ENCODE measurements around the gene LY86. TPM values are rescaled to one million over a fixed set of nuclear protein-coding genes. Genes with fewer than 3 reads are reported as not detected.

LY86 gene
- total RNA-seq, 3 donors from 2014 or later: 0.16 to 0.25 TPM; not detected in 1

DNA sequence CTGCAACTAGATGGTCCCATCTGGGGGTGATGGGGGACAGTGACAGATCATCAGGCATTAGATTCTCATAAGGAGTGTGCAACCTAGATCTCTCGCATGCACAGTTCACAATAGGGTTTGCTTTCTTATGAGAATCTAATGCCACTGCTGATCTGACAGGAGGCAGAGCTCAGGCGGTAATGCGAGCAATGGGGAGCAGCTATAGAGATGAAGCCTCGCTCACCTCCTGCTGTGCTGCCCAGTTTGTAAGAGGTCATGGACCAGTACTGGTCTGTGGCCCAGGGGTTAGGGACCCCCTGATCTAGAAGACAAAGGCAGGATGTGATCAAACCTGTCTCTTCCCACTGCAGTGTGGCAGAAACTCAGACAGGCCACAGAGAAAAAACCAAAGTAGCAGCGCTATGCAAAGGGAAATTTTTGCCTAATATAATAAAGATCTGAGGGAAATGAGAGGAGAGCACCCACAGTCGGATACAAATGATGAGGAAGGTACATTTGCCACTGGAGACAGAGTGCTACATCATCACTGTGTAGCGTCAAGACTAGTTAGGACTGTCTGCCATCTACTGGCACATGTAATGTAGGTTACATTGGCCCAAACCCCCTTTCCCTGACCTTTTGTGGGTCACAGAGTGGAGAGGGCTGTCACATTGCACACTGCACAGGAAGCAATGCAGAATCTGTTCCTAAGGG is 4.1 kb upstream of the LY86 start:
- DNase-seq (no peak), ATAC-seq (no peak)
- no peak overlapping the region for H3K4me3 Mint-ChIP-seq
- no peaks in the 10 kb centered on the region for H3K27me3 Mint-ChIP-seq (ENCODE audit: low read depth)
- H3K36me3 Mint-ChIP-seq (ENCODE audit: insufficient read depth): no peaks in the 10 kb centered on the region
- peaks cover 10% of the 10 kb centered on the region for H3K9me3 Mint-ChIP-seq
- H3K4me1 Mint-ChIP-seq (ENCODE audit: low read depth): peaks cover 43% of the 10 kb centered on the region

DNA sequence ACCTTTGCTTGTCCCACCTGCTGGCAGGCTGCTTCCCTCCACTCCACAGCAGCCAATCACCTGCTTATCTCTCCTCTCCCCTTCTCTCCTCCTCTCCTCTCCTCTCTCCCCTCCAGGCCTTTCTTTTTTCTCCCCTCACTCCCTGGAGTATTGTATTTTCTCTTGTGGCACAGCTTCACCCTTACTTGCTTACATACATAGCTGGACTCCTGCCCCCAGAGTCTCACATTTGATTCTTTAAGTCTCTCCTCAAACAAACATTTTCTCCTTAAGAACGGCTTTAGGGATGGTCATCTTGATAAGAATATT is 3.6 kb upstream of the LY86 start:
- ATAC-seq (no peak), DNase-seq (no peak)
- H3K4me1 Mint-ChIP-seq (ENCODE audit: low read depth): peaks cover 46% of the 10 kb centered on the region
- peaks cover 6% of the 10 kb centered on the region for H3K9me3 Mint-ChIP-seq
- no peak overlapping the region for H3K4me3 Mint-ChIP-seq
- H3K27me3 Mint-ChIP-seq (ENCODE audit: low read depth): no peaks in the 10 kb centered on the region
- no peaks in the 10 kb centered on the region for H3K36me3 Mint-ChIP-seq (ENCODE audit: insufficient read depth)

GRCh38 chr6:6586167-6586566 is 2.4 kb upstream of the LY86 start:
- DNase-seq (no peak), ATAC-seq (no peak)
- H3K4me1 Mint-ChIP-seq (ENCODE audit: low read depth): peaks cover 46% of the 10 kb centered on the region
- no peak overlapping the region for H3K4me3 Mint-ChIP-seq
- H3K9me3 Mint-ChIP-seq: no peaks in the 10 kb centered on the region
- no peaks in the 10 kb centered on the region for H3K27me3 Mint-ChIP-seq (ENCODE audit: low read depth)
- H3K36me3 Mint-ChIP-seq (ENCODE audit: insufficient read depth): no peaks in the 10 kb centered on the region

GRCh38 chr6:6586671-6587526 is 1.6 kb upstream of the LY86 start:
- ATAC-seq (no peak), DNase-seq (no peak)
- Mint-ChIP-seq H3K4me1 (ENCODE audit: low read depth) (peaks cover 52% of the 10 kb centered on the region), H3K36me3 (ENCODE audit: insufficient read depth) (no peaks in the 10 kb centered on the region), H3K27me3 (ENCODE audit: low read depth) (no peaks in the 10 kb centered on the region), H3K4me3 (peak overlapping the region; percentile 14), H3K9me3 (no peaks in the 10 kb centered on the region)

DNA sequence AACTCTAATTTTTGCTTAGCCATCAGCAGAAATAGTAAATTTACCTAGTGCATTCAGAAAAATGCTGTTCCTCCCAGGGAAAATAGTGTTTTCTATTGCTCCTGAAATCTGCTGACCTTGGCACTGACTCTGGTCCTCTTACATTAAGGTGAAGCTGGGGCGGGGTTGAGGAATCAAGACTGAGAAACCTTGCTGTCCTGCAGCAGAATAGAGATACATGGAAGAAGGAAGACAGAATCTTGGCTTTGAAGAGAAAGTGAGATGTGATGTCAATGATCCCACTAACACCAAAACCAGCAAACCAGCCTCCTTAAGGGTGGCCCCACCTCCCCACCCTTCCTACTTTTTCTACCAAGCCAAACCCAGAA is 840 bp upstream of the LY86 start:
- Mint-ChIP-seq H3K9me3 (no peaks in the 10 kb centered on the region), H3K4me1 (ENCODE audit: low read depth) (peaks cover 59% of the 10 kb centered on the region), H3K4me3 (no peak overlapping the region), H3K36me3 (ENCODE audit: insufficient read depth) (no peaks in the 10 kb centered on the region), H3K27me3 (ENCODE audit: low read depth) (no peaks in the 10 kb centered on the region)
- ATAC-seq (no peak), DNase-seq (no peak)

- peaks cover 67% of the 10 kb centered on the region for H3K4me1 Mint-ChIP-seq (ENCODE audit: low read depth)
- DNase-seq: no peak
- peak in 1 of 2 donors; percentile 42 for ATAC-seq
- peak overlapping the region; percentile 68 for H3K4me3 Mint-ChIP-seq
- H3K27me3 Mint-ChIP-seq (ENCODE audit: low read depth): no peaks in the 10 kb centered on the region
- H3K9me3 Mint-ChIP-seq: no peaks in the 10 kb centered on the region
- H3K36me3 Mint-ChIP-seq (ENCODE audit: insufficient read depth): no peaks in the 10 kb centered on the region
Measured at GRCh38 chr6:6588924-6589709, 597 bp downstream of the LY86 start.

GRCh38 chr6:6590530-6590929 is 2.0 kb downstream of the LY86 start:
- H3K4me1 Mint-ChIP-seq (ENCODE audit: low read depth): peaks cover 70% of the 10 kb centered on the region
- no peaks in the 10 kb centered on the region for H3K9me3 Mint-ChIP-seq
- no peak for DNase-seq
- H3K36me3 Mint-ChIP-seq (ENCODE audit: insufficient read depth): no peaks in the 10 kb centered on the region
- H3K27me3 Mint-ChIP-seq (ENCODE audit: low read depth): no peaks in the 10 kb centered on the region
- no peak overlapping the region for H3K4me3 Mint-ChIP-seq
- no peak for ATAC-seq

DNA sequence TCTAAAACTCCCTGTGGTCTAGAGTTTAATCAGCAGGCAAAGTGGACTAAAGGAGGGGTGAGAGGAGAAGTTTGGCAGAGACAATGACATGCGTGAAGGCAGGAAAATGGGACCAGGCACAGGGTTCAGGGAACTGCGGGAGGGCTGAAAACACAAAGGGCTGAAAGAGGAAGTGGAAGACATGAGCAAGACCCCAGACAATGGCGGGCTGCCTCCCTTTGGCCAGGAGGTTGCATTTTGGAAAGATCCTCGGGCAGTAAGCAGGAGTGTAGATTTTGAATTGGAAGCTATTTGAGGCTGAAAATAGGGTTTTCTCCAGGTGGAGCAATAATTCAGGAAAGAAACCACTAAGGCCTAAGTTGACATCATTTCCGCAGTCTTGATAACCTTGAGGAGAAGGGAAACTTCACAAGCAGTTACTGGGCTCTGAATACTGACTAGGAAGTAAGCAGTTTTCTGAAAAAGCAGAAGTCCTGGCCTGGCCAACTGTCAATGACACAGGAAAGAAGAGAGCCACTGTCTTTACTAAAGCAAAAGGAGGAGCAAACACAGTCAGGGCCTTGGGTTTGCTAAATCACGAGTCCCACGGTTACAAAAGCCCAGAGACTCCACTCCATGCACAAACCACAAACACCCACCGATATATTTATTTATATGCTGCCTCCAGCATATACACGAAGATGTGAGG is 3.4 kb downstream of the LY86 start:
- peaks cover 79% of the 10 kb centered on the region for H3K4me1 Mint-ChIP-seq (ENCODE audit: low read depth)
- H3K4me3 Mint-ChIP-seq: no peak overlapping the region
- DNase-seq (no peak), ATAC-seq (peak in 1 of 2 donors; percentile 20)
- H3K36me3 Mint-ChIP-seq (ENCODE audit: insufficient read depth): no peaks in the 10 kb centered on the region
- no peaks in the 10 kb centered on the region for H3K9me3 Mint-ChIP-seq
- H3K27me3 Mint-ChIP-seq (ENCODE audit: low read depth): no peaks in the 10 kb centered on the region

DNA sequence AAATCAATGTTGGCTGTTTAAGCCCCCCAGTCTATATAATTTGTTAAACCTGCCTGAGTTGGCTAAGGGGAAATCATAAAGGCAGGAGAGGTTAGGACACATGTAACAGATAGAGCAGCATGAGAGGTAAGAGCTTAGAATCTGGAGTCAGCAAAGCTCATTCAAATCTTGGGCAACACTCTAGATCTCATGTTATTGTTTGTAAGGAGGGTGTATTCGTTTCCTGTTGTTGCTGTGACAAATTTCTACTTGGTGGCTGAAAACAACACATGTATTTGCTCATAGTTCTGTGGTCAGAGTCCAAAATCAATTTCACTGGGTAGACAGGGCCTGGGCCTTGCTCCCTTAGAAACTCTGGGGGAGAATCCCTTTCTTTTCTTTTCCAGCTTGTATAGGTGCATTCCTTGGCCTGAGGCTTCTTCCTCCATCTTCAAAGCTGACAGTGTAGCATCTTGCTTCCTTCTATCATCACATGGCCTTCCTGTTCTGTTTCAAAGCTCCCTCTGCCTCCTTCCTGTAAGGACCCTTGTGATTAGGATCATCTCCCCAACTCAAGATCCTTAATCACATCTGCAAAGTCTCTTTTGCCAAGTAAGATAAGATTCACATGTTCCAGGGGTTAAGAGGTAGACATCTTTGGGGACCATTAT is 4.4 kb downstream of the LY86 start:
- Mint-ChIP-seq H3K36me3 (ENCODE audit: insufficient read depth) (no peaks in the 10 kb centered on the region), H3K9me3 (no peaks in the 10 kb centered on the region), H3K4me1 (ENCODE audit: low read depth) (peaks cover 72% of the 10 kb centered on the region), H3K27me3 (ENCODE audit: low read depth) (no peaks in the 10 kb centered on the region), H3K4me3 (no peak overlapping the region)
- DNase-seq: no peak
- no peak for ATAC-seq

DNA sequence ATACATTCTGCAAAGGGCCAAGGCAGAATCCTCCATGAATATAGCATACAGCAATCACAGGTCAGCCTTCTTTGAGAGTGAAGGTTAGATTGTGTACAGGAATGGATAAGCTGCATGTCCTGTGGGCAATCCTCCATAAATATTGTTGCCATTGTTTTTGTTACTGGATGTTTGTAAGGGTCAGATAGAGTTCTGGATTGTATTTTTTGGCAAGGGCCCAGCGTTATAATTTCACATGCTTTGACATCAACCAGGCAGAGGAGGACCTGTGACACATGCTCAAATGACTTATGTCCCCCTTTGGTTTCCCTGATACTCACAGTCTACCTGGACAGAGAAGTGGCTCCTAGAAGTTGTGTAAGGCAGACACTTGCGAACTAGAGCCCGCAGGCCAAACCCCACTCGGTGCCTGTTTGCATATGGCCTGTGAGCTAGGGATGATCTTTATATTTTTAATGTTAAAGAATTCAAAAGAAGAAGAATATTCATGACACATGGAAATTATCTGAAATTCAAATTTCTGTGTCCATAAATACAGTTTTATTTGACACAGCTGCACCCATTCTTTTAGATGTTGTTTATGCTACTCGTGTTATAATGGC is 5.4 kb downstream of the LY86 start:
- DNase-seq (no peak), ATAC-seq (no peak)
- Mint-ChIP-seq H3K27me3 (ENCODE audit: low read depth) (no peaks in the 10 kb centered on the region), H3K9me3 (no peaks in the 10 kb centered on the region), H3K36me3 (ENCODE audit: insufficient read depth) (no peaks in the 10 kb centered on the region), H3K4me1 (ENCODE audit: low read depth) (peaks cover 64% of the 10 kb centered on the region), H3K4me3 (no peak overlapping the region)

DNA sequence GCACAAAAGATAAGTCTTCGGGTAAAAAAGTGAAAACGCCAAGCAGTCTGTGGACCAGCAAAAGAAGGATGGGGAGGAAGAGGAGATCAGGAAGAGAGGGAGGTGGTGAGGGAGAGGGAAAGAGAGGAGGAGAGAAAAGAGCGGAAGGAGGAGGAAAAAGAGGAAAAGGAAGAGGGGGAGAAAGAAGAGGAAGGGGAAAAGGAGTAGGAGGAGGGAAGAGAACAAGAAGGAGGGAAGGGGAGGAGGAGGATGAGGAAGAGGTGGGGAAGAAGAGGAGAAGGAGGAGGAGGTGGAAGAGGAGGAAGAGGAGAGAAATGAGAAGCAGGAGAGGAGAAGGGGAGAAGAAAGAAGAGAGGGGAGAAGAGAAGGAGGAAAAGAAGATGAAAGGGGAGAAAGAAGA is 6.5 kb downstream of the LY86 start:
- no peak for DNase-seq
- Mint-ChIP-seq H3K4me1 (ENCODE audit: low read depth) (peaks cover 58% of the 10 kb centered on the region), H3K36me3 (ENCODE audit: insufficient read depth) (no peaks in the 10 kb centered on the region), H3K27me3 (ENCODE audit: low read depth) (no peaks in the 10 kb centered on the region), H3K4me3 (no peak overlapping the region), H3K9me3 (no peaks in the 10 kb centered on the region)
- no peak for ATAC-seq

GRCh38 chr6:6595952-6596351 is 7.4 kb downstream of the LY86 start:
- H3K9me3 Mint-ChIP-seq: no peaks in the 10 kb centered on the region
- DNase-seq (no peak), ATAC-seq (no peak)
- no peak overlapping the region for H3K4me3 Mint-ChIP-seq
- no peaks in the 10 kb centered on the region for H3K27me3 Mint-ChIP-seq (ENCODE audit: low read depth)
- H3K4me1 Mint-ChIP-seq (ENCODE audit: low read depth): peaks cover 49% of the 10 kb centered on the region
- H3K36me3 Mint-ChIP-seq (ENCODE audit: insufficient read depth): no peaks in the 10 kb centered on the region

DNA sequence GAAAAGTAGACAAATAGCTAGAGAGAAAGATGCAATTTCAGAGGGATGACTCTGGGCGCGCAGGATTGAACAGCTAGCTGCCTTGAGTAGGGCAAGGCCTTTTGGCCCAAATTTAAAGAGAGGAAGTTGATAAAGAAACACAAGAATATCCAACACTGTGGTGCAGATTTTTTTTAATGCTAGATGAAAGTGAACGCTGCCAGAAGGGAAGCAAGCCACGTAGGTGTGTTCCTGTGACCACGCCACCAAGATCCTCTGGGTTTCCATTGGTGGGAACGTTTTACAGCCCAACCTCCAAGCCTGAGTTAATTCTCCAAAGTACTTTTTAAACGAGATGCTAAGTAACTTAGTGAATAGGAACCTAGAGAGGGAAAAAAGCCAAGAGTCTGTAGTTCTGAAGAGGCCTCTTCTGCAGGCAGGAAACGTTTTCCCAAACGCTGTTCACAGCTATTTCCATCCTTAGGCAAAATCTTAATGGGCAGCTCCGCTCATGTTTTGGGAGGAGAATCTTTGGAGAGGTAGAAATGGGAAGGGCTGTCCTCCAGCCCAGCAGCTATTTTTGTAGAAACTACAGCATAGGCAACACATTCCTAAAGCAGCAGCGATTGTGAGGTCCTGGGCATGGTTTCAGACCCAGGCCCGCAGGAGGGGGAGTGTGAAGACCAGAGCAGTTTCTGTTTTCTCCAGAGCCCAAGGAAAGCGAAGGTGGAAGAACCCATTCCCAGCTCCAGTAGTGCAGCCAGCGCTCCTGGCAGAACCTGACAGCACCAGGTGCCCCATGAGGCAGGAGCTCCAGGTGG is 8.2 kb downstream of the LY86 start:
- no peak for DNase-seq

More for the DNA sequence above, 8.2 kb downstream of the LY86 start:
- no peaks in the 10 kb centered on the region for H3K9me3 Mint-ChIP-seq
- H3K36me3 Mint-ChIP-seq (ENCODE audit: insufficient read depth): no peaks in the 10 kb centered on the region
- no peak overlapping the region for H3K4me3 Mint-ChIP-seq
- no peaks in the 10 kb centered on the region for H3K27me3 Mint-ChIP-seq (ENCODE audit: low read depth)
- peaks cover 42% of the 10 kb centered on the region for H3K4me1 Mint-ChIP-seq (ENCODE audit: low read depth)
- peak in 1 of 2 donors; percentile 23 for ATAC-seq
